ENCODE measurements around the gene PPP4C.

The PPP4C gene

DNA sequence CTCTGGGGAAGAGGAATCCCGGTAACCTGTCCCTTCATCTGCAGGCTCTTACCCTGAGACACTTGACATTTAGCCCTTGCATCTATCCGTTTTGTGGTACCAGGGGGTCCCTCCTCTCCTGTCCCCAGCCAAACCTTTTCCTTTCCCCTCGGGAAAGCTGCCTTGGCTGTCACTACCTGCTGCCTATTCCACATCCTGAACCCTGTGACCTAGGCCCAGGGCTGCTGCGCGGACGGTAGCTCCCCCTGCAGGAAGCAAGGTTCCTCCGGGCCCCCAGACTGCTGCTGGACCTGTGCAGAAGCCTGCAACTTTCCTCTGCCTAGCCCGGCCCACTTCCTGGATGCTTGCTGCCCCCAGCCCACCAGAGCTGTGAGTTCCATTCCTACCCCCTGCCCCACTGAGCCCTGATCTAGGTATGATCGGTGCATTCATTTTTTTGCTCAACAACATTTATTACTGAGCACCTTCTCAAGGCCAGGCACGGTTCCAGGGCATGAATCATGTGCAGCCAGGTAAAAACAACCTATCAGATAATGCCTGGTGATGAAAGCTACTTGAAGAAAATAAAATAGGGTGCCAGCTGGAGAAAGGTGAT is 20.7 kb upstream of the PPP4C start:
- no peak for DNase-seq (ENCODE audit: low read depth in 1 of 2, low spot score in 1 of 2)

DNA sequence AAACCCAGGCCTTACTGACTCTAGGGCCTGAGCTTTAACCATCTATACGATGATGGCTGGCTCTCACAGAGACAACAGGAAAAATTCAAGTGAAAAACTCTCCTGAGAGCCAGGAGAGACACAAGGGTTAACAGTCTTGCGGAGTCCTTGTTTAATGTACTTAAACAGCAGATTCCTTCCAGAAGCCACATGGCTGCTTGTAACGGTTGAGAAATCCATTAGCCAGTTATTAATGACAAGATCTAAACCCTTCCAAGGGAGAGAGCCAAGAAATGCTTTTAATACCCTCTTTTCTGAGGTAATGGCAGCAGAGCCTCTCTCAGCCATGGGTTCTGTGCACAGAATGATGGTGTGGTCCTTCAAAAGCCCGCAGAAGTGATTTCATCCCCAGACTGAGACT is 15.4 kb upstream of the PPP4C start:
- no peak for DNase-seq (ENCODE audit: low read depth in 1 of 2, low spot score in 1 of 2)

DNA sequence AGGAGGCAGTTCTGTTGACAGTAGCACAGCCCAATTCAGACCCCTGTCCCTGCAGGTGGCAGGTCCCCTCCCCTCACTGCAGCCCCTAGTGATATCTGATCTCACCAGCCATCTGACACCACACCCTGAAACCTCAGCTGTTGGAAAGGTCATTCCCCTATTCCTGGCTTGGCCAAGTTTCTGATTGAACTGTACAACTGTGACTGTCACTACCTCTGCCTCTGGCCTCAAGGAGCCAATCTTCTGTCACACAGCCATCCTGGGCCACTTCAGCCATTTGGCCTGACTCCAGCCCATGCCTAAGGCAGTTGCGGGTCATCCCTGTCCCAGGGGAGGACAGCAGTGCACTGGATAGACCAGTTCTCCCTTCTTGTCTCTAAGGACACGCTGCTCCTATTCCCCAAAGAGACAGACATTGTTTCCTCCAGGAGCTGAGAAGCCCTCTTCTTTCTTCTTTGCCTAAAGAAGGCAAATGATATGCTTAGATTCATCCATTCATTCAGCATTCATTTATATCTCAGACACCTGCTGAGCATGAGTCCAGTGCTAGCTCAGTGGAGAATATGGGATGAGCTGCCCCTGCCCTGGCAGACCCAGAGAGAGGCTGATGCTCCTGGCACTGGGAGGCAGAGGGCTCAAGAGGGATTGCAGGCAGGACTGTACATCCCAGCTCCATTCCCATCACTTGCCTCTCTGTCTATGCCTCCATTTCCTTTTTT is 14.8 kb upstream of the PPP4C start:
- no peak for DNase-seq (ENCODE audit: low read depth in 1 of 2, low spot score in 1 of 2)

DNA sequence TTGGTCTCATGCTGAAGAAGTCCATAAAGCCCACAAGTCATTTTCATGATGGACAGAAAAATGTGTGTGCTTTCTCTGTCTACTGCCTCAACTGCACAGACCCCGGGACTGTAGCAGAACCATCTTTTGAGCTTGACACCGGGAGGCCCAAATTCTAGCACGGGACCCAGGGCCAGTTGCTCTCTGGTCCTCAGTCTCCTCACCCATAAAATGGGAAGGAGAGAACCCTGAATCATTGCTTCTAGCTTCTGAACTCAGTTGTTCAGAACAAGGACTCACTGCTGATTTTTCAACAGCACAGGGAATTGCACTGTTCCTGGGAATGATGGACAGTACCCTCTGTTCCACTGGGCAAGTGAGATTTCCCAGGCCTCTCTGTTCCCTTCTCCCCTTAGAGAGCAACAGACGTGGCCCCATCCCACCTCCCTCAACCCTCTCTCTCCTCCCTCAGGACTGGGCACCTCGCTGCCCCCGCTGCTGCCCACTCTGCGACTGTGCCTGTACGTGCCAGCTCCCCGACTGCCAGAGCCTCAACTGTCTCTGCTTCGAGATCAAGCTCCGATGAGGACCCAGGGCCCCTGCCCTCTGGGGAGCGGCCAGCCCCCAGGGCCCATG is 12.4 kb upstream of the PPP4C start:
- no peak for DNase-seq (ENCODE audit: low read depth in 1 of 2, low spot score in 1 of 2)

DNA sequence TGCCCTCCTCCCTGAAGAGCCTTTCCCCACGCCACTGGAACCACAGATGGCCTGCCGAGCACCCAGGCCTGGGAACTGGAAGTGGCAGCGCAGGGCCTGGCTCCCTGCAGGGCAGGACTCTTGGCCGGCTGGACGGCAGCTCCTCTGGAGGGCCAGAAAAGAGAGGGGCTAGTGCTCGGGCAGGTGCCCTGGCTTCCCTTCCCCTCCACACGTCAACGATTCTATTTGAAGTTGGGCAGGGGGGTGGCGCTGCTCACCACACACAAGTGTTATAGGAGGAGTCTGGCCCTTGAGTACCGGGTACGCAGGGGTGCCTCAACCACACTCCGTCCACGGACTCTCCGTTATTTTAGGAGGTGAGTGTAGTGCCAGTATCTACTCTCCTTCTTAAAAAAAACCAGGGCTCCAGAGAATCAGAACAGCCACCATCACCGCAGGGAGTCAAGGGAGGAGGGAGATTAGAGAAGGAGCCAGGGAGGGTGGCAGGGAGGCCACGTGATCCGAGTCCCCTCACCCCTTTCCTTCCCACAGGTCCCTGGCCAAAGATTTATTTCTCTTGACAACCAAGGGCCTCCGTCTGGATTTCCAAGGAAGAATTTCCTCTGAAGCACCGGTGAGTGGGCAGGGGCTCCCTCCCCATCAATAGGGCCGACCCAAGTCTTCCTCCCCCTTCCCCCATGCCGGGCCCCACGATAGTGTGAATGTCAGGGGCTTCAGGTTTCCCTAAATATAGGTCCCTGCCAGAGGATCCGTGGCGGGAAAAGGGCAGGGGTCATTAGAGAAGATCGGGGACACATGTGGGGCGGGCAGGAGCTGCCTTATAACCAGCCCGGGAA is 11.7 kb upstream of the PPP4C start:
- DNase-seq (ENCODE audit: low read depth in 1 of 2, low spot score in 1 of 2), result peak; percentile 39 to 45

DNA sequence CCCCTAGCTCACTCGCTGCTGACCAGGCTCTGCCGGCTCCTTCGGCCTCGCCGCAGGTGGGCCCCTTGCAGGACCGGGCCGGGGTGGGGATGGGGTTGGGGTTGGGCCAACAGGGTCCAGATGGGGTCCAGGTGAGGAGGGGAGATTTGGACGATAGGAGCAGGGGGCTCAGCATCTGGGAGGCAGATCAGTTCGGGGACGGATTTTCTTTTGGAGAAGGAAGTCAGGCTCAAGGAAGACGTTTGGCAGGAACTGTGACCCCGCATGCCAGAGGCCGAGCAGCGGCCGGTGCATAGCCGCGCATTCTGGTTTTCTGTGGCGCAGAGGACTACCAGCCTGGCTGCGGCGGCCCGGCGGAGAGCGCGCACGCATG is 11.1 kb upstream of the PPP4C start:
- no peak for DNase-seq (ENCODE audit: low read depth in 1 of 2, low spot score in 1 of 2)

DNA sequence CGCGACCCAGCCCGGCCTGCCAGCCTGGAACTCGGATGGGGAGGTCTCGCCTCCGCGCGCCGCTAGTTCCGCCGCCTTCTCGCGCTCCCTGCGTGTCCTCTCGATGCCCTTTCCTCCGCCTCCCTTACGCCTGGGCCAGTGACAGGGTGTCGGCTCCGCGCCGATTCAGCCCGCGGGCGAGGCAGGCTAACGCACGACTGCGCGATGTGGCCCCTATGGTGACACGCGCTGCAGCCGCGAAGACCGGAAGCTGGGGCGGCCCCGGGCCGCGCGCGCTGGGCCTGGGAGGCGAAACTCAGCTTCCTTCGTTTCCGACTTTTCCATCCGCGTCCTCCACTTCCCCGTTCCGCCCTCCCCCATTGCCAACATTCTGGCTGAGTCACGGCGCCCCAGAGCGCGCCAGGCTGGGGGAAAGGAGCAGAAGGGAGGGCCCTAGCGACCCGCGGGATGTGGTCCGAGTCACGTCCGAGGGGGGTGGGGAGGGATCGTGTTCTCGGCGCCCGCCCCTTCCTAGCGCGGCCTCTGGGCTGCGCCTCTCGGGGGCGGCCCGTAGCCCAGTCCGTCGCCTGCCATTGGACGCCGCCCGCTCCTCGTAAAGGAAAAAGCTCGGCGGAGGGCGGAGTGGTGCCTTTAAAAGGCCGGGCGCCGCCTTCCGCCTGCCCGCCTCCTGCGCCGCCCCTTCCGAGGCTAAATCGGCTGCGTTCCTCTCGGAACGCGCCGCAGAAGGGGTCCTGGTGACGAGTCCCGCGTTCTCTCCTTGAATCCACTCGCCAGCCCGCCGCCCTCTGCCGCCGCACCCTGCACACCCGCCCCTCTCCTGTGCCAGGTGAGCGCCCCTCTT is 10.5 kb upstream of the PPP4C start, which contains the start of gene ALDOA:
TSS of gene ALDOA (plus strand) at position 659 of the 841 bp plus-strand sequence. CDS start 1,138 bp downstream, outside the sequence.
- DNase-seq (ENCODE audit: low read depth in 1 of 2, low spot score in 1 of 2), result peak; percentile 87 to 92

DNA sequence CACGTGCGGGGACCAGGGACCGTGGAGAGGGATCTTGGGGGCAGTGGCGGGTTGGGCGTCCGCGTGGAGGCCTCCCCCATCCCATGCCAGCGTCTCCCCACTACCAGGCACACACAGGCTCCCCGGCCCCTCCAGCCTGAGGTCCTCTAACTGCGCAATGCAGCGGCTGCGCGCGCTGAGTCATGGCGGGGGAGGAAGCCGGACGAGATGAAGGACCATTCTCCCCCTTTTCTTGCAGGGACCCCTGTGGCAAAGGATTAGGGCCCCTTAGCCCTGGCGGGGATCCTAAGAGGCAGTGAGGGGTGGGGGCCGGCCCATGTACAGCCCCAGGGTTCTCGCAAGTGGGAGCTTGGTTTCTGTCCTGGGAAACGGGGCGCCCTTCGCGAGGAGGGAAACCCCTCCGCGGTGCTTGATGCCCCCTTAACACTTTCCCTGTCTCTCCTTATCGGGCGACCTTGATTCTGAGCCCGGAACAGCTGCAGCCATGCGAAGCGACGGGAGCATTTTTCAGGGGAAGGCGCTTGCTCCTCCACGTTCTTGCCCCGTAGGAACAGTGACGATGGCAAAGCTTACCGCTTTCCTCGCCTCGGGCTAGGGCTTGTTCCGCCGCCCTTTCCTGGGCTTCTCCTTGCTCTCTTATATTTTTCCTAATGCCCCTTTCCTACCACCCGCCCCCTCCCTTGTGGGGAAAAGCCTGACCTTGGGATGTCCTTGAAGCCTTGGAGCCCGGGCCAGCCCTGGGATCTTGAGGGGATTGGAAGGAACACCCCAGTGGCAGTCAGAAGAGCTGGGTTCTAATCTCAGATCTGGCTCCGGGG is 9.6 kb upstream of the PPP4C start:
- no peak for DNase-seq (ENCODE audit: low read depth in 1 of 2, low spot score in 1 of 2)

DNA sequence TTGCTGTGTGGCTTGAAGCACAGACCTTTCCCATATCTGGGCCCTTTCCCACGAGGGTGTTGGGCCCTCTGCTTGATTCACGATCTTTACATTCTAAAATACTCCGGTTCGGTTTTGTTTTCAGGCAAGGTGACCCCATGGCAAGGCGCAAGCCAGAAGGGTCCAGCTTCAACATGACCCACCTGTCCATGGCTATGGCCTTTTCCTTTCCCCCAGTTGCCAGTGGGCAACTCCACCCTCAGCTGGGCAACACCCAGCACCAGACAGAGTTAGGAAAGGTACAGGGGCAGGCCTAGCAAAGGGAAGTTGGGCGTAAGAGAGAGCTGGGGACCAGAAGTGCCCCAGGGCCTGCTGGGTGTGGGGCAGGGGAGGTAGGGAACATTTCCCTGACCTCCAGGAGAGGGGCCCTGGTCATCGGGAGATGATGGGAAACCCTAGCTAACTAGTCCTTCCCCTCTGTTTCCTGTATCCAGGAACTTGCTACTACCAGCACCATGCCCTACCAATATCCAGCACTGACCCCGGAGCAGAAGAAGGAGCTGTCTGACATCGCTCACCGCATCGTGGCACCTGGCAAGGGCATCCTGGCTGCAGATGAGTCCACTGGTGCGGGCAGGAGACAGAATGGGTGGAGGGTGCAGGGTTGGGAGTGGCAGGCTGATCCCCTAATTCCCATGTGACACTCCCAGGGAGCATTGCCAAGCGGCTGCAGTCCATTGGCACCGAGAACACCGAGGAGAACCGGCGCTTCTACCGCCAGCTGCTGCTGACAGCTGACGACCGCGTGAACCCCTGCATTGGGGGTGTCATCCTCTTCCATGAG is 8.8 kb upstream of the PPP4C start:
- no peak for DNase-seq (ENCODE audit: low read depth in 1 of 2, low spot score in 1 of 2)

DNA sequence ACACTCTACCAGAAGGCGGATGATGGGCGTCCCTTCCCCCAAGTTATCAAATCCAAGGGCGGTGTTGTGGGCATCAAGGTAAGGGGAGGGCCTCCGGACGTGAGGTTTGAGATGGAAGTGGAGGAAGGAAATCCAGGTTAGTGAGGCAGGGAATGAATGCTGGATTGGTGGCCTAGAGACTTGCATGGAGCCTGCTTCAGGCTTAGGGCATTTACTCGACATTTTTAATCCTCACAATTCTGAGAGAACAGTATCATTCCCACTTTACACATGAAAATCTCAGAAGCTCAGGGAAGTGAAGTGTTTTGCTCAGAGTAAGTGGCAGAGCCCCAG is 8.2 kb upstream of the PPP4C start:
- DNase-seq (ENCODE audit: low read depth in 1 of 2, low spot score in 1 of 2), result no peak

DNA sequence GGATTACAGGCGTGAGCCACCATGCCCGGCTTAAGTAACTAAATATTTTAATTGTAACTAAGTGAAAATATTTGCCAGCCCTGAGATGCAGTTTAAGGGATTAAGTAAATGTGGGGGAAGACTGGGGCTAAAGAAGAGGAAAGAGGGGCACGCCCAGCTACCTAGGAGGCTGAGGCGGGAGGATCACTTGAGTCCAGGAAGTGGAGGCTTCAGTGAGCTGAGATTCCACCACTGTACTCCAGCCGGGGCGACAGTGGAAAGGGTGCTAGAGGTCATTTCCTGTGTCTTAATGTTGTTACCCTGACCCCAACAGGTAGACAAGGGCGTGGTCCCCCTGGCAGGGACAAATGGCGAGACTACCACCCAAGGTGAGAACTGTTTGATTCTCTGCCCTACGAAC is 7.5 kb upstream of the PPP4C start:
- no peak for DNase-seq (ENCODE audit: low read depth in 1 of 2, low spot score in 1 of 2)

DNA sequence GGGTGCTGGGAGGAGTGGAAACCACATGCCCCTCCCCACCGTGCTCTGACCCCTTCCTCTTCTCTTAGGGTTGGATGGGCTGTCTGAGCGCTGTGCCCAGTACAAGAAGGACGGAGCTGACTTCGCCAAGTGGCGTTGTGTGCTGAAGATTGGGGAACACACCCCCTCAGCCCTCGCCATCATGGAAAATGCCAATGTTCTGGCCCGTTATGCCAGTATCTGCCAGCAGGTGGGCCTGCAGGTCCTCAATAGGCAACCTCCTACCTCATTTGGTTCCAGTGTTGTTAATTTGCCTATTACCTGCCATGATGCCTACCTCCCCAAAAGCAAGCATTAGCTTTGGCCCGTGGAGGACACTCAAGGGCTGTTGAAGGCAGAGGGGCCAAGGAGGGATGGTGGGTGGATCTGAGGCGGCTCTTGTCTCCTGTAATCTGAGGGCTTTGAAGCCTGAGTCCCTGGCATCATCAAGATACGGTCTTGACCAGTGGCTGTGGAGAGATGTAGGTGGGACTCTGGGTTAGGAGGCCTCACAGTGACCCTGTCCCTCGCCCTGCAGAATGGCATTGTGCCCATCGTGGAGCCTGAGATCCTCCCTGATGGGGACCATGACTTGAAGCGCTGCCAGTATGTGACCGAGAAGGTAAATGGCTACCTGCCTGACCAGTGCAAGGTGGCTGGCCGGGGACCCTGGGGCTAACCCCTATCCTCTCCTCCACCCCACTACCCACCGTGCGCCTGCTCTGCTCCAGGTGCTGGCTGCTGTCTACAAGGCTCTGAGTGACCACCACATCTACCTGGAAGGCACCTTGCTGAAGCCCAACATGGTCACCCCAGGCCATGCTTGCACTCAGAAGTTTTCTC is 6.8 kb upstream of the PPP4C start:
- DNase-seq (ENCODE audit: low read depth in 1 of 2, low spot score in 1 of 2), result peak in 1 of 2 donors; percentile 34

DNA sequence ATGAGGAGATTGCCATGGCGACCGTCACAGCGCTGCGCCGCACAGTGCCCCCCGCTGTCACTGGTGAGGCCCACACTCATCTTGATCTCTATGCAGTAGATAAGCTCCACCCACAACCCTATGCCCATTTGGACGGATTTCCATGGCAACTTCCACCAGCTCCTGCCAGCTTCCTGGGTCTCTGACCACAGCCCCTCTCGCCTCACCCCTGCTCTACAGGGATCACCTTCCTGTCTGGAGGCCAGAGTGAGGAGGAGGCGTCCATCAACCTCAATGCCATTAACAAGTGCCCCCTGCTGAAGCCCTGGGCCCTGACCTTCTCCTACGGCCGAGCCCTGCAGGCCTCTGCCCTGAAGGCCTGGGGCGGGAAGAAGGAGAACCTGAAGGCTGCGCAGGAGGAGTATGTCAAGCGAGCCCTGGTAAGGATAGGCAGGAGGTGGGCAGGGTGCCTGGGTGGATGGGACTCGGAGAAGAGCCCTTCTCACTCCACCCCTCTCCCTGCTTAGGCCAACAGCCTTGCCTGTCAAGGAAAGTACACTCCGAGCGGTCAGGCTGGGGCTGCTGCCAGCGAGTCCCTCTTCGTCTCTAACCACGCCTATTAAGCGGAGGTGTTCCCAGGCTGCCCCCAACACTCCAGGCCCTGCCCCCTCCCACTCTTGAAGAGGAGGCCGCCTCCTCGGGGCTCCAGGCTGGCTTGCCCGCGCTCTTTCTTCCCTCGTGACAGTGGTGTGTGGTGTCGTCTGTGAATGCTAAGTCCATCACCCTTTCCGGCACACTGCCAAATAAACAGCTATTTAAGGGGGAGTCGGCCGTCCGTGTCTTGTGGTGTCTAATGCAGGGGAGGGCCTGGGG is 6.0 kb upstream of the PPP4C start:
- DNase-seq (ENCODE audit: low read depth in 1 of 2, low spot score in 1 of 2), result no peak

DNA sequence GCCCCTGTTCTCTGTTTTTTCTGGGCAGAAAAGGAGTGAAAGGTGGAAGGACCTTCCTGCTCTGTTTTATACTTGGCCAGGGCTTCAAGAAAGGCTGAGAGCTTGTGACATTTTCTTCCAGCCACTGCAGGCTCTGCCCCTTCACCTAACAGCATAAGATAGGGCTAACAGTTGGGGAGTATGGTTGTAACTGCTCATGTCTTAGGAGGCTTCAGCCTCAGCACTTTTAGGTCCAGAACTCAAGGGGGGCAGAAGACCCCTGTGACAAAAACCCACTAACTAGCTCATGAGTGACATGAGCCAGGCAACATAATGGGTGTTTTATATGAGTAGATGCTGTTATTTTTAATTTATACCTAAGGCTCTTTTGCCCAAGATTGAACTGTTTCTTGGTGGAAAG is 5.3 kb upstream of the PPP4C start:
- DNase-seq (ENCODE audit: low read depth in 1 of 2, low spot score in 1 of 2), result no peak

DNA sequence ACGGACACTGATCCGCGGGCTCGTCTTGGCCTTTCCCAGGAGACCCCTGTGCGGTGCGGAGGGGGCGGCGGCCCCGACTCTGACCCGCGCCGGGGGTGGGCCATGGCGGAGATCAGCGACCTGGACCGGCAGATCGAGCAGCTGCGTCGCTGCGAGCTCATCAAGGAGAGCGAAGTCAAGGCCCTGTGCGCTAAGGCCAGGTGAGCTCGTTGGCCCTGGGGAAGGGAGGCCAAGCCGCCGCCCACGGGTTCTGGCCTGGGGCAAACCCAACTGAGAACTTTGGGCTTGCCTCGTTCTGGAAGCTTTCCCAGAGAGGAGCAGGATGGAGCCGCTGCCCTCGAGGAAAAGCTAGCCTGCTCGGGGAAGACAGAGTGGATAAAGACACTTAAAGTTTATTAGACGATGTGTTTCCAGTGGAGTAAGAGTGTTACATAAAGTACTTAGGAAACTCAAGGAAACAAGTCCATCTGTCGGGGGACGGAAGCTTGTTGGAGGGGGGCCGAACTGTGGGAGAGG is 540 bp downstream of the PPP4C start:
- DNase-seq (ENCODE audit: low read depth in 1 of 2, low spot score in 1 of 2), result no peak

DNA sequence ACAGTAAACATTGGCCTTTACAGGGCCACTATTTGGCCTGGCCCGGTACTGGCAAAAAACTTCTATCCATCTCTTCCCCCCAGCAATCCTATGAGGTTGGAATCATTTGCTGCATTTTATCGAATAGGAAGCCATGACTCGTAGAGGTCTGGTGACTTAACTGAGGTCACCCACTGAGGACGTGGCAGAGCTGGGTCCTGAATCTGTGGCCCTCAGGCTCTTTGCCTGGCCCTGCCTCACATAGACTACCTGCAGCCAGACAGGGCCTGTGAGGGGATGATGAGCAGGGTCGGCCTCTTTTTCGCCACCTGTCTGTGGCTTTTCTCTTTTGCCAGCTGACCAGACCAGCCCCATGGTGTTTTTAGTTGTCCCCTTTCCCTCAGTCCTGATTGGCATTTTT is 1.9 kb downstream of the PPP4C start:
- no peak for DNase-seq (ENCODE audit: low read depth in 1 of 2, low spot score in 1 of 2)

DNA sequence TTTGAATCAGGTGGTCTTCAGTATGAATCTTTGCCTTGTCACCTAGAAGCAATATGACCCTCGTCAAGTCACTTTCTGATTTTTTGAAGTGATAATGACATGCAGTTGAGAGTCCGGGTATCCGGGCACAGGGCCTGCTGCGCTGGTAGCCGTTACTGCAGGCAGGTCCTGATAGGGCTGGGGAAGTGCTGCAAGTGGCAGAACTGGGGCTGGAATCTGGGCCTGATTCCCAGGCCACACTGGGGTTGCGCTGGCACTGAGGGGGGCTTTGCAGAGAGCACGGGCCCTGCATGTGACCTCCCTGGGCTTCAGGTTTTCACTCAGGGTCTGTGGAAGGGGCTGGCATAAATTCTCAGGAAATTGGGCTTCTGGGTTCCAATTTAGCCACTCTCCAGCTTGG is 3.0 kb downstream of the PPP4C start:
- no peak for DNase-seq (ENCODE audit: low read depth in 1 of 2, low spot score in 1 of 2)
